HG03571 (cell line): ENCODE data around the gene MYO9B.
"Not testable (repeated sequence)": the region's sequence is repeated elsewhere in the genome, so short reads cannot be mapped to it uniquely, and the experiment has no call there.

Experiments
- ATAC-seq: cut with Tn5 transposase; IDR thresholded peaks from one replicate; pipeline ENCODE4 v1.9.1; 2021; ENCODE audit not compliant: unreplicated experiment

MYO9B gene

DNA sequence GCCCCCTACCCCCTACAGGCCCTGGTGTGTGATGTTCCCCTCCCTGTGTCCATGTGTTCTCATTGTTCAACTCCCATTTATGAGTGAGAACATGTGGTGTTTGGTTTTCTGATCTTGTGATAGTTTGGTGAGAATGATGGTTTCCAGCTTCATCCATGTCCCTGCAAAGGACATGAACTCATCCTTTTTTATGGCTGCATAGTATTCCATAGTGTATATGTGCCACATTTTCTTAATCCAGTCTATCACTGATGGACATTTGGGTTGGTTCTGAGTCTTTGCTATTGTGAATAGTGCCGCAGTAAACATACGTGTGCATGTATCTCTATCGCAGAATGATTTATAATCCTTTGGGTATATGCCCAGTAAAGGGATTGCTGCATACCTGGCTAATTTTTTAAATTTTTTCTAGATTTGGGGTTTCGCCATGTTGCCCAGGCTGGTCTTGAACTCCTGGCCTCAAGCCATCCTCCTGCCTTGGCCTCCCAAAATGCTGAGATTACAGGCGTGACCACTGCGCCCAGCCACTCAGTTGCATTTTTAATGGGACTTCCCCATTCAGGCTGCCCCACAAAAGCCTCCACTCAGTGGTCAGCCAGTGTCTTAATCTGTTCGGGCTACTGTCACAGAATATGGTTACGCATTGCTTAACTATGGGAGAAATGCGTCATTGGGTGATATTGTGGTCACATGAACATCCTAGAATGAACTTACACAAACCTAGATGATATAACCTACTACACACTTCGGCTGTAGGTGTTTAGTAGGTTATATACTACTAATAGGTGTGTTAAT is 62.7 kb downstream of the MYO9B start:
- not testable (repeated sequence) for ATAC-seq

DNA sequence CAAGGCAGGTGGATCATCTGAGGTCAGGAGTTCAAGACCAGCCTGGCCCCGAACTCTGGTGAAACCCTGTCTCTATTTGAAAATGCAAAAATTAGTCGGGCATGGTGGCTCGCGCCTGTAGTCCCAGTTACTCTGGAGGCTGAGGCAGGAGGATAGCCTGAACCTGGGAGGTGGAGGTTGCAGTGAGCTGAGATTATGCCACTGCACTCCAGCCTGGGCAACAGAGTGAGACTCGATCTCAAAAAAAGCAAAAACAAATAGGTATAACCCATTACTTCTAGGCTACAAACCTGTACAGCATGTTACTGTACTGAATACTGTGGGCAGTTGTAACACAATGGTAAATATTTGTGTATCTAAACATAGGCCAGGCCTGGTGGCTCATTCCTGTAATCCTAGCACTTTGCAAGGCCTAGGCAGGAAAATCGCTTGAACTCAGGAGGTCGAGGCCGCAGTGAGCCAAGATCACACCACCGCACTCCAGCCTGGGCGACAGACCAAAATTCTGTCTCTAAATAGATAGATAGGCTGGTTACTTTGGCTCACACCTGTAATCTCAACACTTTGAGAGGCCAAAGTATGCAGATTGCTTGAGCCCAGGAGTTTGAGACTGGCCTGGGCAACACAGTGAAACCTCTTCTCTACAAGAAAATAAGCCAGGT is 63.5 kb downstream of the MYO9B start:
- no peak for ATAC-seq

DNA sequence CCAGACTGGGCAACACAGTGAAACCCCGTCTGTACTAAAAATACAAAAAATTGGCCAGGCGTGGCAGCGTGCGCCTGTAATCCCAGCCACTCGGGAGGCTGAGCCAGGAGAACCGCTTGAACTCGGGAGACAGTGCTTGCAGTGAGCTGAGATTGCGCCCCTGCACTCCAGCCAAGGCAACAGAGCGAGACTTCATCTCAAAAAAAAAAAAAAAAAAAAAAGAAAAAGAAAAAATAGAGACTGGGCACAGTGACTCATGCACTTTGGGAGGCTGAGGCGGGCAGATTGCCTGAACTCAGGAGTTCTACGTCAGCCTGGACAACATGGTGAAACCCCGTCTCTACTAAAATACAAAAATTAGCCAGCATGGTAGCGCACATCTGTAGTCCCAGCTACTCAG is 69.2 kb downstream of the MYO9B start:
- not testable (repeated sequence) for ATAC-seq

DNA sequence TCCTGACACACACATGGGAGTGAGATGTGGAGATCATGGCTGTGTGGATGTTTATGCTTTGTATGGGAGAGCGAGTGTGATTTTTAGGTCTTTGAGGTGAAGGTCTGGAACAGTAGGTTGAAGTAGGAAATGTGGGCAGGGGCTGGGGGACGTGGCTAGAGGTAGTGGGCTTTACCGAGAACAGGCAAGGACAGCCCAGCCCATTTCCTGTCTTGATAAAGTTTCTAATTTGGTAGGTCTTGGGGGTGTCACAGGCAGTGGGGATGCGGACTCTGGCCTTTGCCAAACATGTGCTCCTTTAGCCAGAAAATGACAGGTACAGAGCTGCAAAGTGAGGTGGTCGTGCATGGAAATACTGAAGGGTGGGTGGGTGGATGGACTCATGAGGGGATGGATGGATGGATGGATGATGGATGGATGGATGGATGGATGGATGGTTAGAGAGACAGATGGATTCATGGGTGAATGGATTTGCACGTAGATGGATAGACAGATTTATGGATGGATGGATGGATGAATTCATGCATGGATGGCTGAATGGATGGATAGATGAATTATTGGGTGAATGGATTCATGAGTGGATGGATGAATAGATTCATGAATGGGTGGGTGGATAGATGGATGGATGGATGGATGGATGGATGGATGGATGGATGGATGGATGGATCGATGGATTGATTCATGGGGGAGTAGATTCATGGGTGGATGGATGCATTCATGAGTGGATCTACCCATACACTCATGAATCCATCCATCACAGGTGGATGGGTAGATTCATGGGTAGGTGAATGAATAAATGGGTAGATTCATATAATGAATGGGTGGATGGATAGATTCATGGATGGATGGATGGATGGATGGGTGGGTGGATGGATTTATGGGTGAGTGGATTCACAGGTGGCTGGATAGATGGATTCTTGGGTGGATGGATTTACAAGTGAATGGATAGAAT is 70.2 kb downstream of the MYO9B start:
- ATAC-seq = no peak

DNA sequence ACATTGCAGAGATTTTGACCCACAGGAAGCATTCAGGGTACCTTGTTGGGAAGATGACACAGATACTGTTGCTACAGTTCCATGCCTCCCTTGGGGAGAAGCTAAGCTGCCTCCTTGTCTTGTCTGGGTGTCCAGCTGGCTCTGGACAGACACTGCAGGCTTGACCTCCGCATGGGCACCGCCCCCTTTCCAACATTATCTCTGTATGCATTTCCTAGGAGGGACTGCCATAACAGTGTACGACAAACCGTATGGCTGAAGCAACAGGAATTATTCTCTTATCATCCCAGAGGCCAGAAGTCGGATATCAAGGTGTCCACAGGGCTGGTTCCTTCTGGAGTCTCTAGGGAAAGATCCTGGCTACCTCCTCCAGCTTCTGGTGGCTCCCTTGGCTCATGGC is 72.6 kb downstream of the MYO9B start:
- ATAC-seq = no peak

DNA sequence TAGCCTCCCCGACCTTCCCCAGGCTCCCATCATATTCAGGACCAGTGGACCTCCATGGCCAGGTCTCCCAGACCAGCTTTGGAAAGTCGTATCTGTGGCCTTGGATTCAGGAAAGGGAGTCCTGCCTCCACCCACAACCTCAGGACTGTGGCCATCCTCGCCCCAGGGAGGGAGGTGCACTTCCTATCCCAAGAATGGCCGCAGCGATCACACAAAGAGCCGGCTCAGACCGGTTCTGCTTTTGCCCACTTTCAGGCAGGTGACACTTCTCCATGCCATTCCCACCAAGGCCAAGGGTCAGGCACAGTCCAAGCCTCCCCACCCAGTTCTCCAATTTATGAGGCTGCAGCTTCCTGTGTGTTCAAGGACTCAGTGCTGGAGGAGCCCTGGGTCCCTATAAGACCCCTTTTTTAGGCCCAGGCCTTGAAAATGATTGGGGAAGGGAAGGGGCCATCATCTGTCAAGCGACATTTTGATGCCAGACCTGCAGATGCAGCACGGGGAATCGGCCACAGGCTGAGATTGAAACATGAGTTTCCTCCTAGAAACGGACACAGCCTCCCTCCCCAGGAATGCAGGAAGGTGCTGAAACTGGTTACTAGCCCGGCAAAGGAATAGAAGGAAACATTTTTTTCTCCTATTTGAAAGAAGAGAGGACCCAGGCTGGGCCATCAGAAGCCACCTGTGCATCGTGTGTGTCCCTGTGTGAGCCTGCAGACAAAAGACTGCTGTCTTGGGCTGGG is 74.0 kb downstream of the MYO9B start:
- ATAC-seq = no peak

DNA sequence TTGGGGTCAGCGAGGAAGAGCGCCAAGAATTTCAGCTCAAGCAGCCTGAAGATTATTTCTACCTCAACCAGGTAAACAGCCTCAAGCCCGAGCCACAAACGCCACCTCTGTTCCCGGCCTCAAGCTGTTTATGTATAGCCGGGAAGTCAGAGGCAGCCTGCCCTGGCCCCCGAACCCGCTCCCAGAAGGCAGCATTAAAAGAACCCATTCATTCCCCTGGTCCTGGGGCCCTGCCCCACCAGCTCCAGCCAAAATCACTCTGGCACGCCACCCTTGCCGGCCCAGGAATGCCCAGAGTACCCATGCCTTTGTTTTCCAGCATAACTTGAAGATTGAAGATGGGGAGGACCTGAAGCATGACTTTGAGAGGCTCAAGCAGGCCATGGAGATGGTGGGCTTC is 78.4 kb downstream of the MYO9B start:
- ATAC-seq = no peak

DNA sequence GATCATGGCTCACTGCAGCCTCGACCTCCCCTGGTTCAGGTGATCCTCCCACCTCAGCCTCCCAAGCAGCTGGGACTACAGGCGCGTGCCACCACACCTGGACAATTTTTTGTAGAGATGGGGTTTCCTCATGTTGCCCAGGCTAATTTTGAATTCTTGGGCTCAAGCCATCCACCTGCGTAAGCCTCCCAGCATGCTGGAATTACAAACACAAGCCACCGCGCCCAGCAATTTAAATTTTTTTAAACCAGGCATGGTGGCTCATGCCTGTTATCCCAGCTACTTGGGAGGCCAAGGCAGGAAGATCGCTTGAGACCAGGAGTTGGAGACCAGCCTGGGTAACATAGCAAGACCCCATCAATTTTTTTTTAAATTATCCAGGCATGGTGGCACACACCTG is 79.7 kb downstream of the MYO9B start:
- ATAC-seq = no peak

DNA sequence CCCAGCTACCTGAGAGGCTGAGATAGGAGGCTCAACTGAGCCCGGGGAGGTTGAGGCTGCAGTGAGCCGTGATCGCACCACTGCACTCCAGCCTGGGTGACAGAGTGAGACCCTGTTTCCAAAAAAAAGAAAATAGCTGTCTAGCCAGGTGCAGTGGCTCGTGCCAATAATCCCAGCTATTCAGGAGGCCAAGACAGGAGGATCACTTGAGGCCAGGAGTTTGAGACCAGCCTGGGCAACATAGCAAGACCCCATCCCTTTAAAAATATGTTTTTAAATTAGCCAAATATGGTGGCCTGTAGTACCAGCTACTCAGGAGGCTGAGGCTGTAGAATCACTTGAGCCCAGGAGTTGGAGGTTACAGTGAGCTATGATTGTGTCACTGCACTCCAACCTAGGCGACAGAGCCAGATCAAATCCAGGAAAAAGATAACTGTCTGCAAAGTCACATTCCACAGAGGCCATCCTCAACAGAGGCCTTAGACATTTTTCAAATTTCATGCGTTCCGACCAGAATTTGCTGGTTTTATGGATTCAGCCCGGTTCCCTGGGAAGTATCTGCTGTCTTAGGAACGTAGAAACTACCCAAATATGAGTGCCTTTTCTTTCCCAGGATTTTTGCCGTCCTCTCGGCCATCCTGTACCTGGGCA is 80.8 kb downstream of the MYO9B start:
- ATAC-seq = no peak

DNA sequence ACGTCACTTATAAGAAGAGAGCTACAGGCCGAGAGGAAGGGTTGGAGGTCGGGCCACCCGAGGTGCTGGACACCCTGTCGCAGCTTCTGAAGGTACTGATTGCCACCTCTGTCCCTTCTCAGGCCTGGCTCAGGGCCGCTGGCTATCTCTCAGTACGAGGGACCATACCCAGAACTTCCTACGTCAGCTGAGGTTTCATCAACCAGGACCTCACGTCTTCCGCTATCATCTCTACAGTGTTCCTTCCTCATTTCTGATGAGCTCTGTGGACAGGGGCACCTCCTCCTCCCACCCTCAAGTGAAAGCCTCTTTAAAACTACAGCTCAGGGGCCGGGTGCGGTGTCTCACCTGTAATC is 81.3 kb downstream of the MYO9B start:
- no peak for ATAC-seq

DNA sequence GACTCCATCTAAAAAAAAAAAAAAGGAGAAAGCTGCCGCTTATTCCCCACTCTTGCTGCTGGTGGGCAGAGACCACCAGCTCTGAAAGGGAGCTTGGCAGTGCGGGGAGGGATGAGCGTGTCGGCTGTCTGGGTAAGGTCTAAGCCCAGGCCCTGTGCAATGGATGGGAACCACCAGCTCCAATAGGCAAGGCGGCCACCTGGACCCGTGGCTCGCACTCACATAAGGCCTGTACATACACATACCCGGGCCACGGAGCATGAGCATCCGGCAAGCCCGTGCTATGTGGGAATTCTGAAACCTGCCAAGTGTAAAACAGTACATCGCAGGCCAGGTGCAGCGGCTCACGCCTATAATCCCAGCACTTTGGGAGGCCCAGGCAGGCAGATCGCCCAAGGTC is 83.0 kb downstream of the MYO9B start:
- no peak for ATAC-seq

DNA sequence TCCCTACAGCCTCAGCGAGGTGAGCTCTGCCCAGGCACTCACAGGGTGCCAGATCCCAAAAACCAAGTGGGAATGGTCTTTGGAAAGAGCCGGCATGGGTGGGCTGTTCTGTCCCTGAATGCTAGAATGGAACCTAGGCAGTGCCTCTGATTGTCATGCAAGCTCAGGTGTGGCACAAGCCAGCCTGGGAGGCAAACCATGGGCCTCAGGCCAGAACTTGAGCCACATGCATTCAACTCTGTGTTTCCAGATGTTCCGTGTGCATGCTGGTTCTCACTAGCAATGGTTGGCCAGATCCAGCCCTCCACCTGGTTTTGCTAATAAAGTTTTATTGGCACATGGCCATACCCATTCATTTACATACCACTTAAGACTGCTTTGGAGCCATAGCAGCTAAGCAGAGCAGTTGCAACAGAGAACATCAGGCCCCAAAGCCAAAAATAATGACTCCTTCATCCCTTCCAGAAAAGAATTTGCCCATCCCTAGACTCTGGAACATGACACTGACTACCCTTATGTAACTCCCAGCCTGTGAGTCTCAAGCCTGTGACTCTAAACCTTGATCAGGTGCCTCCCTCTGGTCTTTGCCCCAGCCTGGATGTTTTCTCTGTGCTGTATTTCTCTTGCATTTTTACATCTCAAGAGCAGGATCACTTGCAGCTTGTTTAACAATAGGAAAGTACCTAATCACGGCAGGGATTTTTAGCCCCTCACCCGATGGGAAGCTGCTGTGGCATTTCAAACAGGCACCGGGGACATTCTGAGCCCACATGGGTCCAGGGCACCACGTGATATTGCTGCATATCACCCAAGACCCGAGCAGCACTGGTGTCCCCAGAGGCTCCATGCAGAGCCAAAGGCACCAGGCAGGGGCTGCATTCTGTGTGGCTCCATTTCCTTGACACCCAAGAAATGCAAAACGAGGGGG is 84.2 kb downstream of the MYO9B start:
- ATAC-seq = no peak

DNA sequence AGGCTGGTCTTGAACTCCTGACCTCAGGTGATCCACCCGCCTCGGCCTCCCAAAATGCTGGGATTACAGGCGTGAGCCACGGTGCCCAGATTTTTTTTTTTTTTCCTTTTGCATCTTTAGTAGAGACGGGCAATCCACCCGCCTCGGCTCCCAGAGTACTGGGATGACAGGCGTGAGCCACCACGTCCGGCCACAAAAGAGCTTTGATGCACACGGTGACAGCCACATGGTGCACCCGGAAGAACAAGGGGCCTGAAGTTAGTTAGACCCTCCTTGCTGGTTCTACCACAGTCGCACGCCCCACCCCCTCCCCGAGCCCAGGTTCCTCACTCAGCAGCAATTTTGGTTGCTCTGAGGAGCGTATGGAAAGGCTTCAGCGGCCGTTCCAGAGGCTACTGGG is 85.3 kb downstream of the MYO9B start:
- no peak for ATAC-seq

DNA sequence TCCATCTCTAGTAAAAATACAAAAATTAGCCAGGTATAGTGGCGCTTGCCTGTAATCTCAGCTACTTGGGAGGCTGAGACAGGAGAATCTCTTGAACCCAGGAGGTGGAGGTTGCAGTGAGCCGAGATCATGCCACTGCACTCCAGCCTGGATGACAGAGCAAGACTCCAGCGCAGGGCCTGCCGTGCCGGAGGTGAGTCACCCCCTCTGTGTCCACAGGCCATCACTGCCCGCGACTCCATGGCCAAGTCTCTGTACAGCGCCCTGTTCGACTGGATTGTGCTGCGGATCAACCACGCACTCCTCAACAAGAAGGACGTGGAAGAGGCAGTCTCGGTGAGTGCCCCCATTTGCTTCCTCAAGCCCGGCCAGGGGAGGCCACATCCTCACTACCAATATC is 86.6 kb downstream of the MYO9B start:
- not testable (repeated sequence) for ATAC-seq

DNA sequence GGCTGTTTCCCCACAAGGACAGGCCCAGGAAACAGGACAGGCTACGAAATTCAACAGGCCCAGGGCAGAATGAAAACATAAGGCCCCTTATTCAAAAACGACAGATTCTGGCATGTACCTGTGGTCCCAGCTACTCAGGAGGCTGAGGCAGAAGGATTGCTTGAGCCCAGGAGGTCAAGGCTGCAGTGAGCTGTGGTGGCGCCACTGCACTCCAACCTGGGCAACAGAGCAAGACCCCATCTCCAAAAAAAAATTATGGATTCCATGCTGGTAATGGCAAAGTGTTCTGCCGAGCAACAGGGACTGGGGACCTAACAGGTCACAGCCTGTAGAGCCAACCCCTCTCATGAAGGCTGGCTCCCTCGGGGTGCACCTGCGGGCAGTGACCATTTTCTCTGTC is 87.0 kb downstream of the MYO9B start:
- ATAC-seq = no peak

DNA sequence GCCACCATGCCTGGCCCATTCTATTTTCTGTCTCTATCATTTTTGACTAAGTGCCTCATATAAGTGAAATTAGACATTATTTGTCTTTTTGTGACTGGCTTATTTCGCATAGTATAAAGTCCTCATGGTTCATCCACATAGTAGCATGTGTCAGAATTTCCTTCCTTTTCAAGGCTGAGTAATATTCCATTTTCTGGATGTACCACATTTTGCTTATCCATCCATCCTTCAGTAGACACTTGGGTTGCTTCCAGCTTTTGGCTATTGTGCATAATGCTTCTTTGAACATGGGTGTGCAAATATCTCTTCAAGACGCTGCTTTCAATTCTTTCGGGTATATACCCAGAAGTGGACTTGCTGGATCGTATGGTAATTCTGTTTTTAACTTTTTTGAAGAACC is 88.1 kb downstream of the MYO9B start:
- ATAC-seq = no peak

DNA sequence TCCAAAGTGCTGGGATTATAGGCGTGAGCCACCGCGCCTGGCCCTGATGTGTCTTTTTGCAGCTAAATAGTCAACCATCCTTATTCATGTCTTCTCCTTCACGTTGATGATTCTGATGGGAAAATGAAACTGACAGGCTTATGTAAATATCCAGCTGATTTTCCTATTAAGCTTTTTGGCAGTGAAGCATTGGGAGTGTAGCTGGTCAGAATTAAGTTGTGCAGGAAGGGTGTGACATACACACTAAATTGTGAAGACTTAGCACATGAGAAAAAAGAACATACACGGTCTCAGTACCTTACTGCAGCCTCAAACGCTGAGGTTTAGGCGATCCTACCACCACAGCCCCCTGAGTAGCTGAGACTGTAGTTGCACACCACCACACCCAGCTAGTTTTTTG is 89.1 kb downstream of the MYO9B start:
- ATAC-seq = no peak

DNA sequence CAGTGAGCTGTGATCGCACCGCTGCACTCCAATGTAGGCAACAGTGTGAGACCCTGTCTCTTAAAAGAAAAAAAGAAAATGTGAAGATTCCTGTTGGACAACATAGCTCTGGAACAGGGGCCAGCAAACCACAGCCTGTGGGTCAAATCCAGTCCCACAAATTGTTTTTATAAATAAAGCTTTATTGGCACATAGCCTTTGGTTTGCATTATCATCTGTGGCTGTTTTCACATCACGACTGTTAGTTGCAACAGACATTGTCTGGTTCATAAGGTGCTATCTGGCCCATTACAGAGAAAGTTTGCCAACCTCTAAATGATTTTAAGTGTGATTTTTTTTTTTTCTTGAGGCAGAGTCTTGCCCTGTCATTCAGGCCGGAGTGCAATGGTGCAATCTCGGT is 90.1 kb downstream of the MYO9B start:
- ATAC-seq = no peak

DNA sequence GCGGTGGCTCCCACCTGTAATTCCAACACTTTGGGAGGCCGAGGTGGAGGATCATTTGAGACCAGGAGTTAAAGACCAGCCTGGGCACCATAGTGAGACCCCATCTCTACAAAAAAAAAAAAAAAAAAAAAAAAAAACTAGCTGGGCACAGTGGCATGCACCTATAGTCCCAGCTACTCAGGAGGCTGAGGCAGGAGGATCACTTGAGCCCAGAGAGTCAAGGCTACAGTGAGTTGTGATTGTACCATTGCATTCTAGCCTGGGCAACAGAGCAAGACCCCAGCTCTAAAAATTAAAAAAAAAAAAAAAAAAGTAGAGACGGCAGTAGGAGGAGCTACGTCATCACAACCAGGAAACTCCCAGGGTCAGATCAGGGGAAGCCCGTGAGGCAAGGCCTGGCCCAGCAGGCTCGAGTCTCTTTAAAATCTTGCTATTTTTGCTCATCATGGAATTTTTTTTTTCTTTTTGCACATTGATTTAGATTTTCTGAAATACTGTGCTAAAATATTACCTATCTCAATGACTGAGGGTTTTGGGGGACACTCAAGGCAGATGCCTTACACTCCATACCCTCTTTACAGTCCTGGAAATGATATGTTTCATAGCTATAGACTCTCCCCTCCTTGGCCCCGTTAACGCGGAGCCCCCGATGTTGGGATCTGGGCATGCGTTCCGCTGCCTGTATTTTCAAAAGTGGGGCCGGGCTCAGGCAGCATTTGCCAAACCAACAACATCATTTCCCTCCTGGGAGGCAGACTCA is 95.1 kb downstream of the MYO9B start:
- ATAC-seq = no peak
